HG03571 (cell line): ENCODE measurements around the gene RPUSD4.

Experiments used
- ATAC-seq: cut with Tn5 transposase; IDR thresholded peaks from one replicate; pipeline ENCODE4 v1.9.1; 2021; ENCODE audit not compliant: unreplicated experiment

RPUSD4 gene

DNA sequence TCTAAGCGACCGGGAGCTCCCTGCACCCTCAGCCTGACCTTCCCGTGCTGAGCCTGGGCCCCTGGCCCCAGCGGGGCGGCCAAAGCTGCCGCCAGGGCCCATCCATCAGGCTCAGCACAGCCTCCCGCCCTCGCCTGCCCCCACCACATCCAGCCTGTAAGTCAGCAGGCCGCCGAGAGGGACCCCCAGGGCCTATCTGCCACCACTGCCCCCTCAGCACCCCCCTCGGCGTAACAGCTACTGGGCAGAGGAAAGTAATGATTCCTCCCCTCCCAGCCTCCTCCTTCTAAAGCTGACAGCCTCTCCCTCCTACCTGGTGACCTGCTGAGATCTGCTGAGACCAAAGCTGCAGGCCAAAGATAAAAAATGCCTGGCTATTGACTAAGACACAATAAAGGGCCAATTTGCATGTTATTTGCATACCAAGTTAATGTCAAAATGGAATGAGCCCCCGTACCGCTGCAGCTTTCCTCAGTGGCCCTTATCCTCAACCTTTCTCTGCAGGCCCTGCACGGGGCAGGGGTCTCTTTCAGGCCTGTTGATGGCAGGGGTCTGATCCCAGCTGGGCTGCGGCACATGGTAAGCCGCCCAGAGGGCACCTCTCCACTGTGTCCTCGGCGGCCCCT is 51.6 kb downstream of the RPUSD4 start:
- no peak for ATAC-seq

DNA sequence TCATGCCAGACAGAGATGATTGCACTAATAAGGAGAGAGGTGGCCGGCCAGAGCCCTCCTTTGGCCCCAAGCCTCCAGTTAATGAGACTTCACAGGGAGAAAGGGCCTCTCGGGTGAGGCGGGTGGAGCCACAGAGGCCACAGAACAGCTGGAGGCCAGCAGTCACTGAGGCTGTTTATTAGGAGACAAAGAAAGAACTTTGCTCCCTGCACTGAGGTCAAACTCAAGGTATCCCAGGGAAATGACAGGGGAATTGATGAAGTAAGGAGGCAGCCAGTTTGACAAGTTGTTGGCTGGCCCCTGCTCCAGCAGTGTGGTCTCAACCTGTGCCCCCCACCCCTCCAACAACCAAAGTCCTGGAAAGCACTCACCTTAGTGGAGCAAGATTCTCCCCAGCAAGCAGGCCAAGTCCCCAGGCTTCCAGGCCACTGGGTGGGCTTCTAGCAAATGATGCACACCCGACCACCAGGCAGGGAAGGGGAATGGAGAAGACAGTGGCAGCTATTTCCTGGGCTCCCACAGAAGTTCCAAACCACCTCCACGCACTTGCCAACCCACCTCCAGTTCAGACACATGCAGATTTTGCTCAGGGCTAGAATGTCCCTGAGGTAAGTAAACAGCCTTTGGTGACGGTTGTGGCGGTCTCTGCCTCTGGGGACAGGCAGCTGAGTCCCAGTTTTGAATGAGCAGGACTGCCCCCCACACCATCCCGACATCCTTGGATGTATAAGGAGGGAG is 53.2 kb downstream of the RPUSD4 start:
- ATAC-seq: no peak

DNA sequence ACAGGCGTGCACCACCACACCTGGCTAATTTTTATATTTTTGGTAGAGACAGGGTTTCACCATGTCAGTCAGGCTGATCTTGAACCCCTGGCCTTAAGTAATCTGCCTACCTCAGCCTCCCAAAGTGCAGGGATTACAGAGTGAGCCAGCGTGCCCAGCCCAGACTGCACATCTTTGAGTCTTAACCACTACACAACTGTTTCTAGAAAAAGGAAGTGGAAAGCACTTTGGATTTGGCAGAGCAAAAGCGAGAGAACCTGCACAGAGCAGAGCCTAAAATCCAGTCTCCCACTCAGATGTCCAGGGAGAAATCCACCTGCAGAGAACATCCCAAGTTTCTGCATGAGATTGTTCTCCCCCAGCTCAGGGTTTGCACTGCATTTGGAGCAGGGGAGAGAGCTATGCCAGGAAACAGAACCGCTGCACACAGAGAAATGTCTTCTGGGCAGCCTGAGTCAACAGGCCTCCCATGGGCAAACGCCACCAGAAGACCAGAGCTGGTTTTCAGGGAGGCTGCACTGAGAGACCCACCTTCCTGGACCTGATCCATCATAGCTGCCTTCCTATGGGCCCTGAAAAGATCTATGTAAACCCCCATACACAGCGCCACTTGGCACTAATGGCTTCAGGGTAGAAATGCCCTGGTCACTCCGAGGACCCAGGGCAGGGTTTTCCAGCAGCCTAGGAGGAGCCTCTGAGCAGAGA is 54.0 kb downstream of the RPUSD4 start:
- no peak for ATAC-seq

DNA sequence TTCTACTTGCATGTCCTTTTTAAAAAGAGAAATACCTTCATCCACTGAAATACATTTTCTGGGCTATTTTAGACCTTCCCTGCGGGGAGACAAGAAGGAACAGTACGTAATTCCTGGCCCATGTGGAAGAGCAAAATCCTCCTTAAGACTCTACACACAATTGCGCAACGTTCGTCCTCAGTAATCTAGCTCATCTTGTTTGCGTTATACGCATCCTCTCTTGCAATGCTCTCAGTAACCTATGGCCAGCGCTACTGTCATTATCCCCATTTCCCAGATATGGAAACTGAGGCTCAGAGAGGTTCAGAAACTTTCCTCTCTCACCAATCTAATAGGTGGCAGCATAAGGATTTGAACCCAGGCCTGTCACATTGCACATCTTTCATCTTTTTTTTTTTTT is 54.6 kb downstream of the RPUSD4 start:
- no peak for ATAC-seq

DNA sequence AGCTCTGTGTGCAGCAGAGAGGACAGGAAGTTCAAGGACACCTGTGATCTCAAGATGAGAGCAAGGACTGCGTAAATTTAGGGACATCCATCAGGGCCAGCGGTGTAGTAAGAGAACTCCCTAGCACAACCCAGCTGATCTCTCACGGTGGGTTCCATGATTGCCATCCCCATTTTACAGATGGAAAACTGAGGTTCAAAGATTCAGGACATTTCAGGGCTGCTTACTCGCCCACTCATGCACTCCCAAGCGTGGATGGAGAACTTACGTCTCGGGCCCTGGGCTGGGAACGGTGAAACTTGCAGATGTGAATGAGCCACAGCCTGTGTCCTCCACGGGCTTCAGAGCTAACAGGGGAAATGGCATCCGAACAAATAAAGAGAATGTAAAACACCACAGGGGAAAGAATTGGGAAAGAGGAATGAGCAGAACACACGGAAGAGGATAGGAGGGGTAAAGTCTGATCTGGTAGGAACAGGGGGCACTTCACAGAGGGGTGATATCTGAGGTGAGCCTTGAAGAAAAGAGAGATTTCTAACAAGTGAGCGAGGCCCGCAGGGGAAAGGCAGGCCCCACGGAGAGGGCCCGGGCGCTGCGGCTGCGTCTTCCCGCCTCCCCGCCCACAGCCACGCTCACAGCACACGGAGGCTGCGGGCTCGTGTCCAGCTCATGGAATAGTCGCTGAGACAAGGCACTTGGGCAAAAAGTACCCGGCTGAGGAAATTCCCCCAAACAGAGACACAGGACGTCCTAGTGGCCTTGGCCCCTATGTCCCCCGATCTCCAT is 55.9 kb downstream of the RPUSD4 start:
- ATAC-seq: no peak

DNA sequence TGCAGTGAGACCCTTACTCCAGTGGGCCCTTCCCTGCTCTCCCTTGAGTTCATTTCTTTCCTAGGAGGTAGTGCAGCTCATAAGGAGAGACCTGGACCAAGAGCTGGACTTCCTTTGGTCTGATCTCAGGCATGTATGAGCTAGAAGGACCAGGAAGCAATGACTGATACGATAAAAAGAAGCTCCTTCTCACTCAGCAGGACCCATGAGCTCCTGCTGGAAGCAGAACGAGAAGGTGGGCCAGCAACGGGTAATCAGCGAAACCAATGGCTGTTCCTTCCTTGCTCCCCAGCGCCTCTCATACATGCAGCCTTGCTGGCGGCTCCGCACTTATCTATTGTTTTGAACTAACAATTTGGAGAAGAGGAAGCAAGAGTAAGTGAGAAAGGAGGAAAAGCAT is 56.8 kb downstream of the RPUSD4 start:
- ATAC-seq: no peak

DNA sequence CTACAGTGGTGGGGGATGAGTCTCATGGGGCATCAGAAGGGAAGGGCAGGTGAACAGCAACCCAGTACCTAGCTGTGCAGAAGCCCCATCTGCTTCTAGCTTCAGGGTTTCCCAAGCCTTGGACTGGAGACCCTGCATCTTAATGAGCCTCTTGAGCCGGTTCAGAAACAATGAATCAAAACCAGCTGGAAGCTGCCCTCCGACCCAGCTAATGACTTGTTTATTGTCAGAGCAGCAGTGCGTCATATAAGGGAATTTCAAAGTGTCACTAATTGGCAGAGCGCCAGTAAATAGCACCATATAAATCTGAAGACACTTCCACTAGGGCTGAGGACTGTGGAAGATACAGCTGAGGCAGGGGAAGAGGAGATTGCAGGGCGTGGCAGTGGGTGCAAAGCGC is 57.5 kb downstream of the RPUSD4 start:
- no peak for ATAC-seq

DNA sequence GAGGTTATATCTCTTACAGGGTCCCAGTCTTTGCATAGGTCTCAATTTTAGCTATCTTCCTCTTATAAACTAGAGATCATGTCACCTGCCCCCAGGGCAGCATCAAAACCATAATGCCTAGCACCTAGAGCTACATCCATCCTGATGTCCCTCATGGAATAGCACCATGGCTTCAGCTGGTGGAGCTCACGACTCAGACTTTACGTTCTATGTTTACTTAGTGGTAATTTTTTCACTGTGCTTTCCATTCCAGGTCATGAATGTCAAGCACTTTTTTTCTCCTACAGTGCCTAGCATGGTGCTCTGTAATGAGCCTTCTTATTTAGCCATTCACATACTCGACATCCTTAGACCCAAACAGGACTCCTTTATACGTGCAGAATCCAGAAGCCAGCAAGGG is 58.4 kb downstream of the RPUSD4 start:
- ATAC-seq: no peak

DNA sequence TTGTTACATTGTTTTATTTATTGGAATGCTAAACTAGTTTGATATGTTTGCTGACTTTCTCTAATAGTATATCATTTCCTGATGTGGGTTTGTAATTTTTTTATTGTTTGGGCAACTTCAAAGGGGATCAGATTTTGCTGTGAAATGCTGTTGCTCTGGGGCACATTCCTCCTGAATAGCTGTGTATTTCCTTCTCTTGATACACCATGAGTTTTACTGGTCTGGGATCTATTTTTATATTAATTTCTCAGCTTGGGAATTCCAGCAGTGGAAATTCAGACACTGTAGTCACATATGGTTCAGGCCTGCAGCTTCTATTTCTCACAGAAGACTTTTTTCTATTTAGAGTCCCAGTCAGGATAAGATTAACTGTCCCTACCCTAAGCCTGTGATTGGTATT is 58.9 kb downstream of the RPUSD4 start:
- ATAC-seq: no peak

DNA sequence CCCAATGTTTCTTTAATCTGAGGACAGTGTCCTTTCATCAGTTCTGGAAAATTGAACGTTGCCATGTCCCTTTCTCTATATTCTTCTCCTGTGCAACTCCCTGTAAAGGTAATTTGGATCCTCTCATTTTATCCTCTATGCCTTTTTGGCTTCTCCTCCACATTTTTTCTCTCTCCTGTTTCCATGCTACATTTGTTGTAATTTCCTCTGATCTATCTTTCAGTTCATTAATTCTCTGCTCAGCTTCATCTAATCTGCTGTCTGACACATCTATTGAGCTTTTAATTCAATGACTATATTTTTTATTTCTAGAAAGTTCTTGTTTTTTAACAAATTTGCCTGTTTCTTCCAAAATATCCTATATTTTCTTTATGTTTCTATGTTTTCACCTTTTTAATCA is 59.3 kb downstream of the RPUSD4 start:
- ATAC-seq: no peak
